A673 (cell line): ENCODE measurements around the gene WDR53. TPM values are rescaled to one million over a fixed set of nuclear protein-coding genes. Genes with fewer than 3 reads are reported as not detected.
"Not testable (repeated sequence)": the region's sequence is repeated elsewhere in the genome, so short reads cannot be mapped to it uniquely, and the experiment has no call there.

ENCODE experiments used
- BruUV-seq: library from RNA; stranded (reverse); fragments of 400-500 nt; replicated peaks from 2 replicates; lab custom pipeline; 2021; lab: Mats Ljungman, UMichigan
- CTCF ChIA-PET: fragments of 300-600 bp; sonication (Branson Sonifier 250); formaldehyde crosslinking; loops from one replicate; lab custom pipeline; 2022; ENCODE audit warnings: antibody characterized with exemption; lab: Charles Lee
- POLR2A ChIA-PET: fragments of 300-600 bp; sonication (Branson Sonifier 250); formaldehyde crosslinking; loops from one replicate; lab custom pipeline; 2022; ENCODE audit warnings: antibody characterized with exemption; ENCODE audit not compliant: low non-redundant PET; lab: Charles Lee
- DNase-seq: peaks from one replicate; pipeline ENCODE4 v3.0.0-alpha.2; 2015; ENCODE audit warnings: low spot score
- H3K27ac ChIP-seq: fragments of 200-600 bp; sonication (generic); 2 replicates; pipeline ENCODE4 v1.5.1; 2016; ENCODE audit warnings: mixed run types, low read depth, mild to moderate bottlenecking, mixed read lengths, antibody characterized with exemption, low read length; ENCODE audit not compliant: poor library complexity, severe bottlenecking
- H3K27me3 ChIP-seq: fragments of 200-600 bp; sonication (generic); replicated peaks from 2 replicates; pipeline ENCODE4 v1.6.1; 2017; ENCODE audit warnings: mixed run types, low read depth, mild to moderate bottlenecking, mixed read lengths, antibody characterized with exemption, low read length; ENCODE audit not compliant: insufficient read depth, poor library complexity
- H3K36me3 ChIP-seq: fragments of 200-600 bp; sonication (generic); 2 replicates; pipeline ENCODE4 v1.6.1; 2016; ENCODE audit warnings: mixed run types, mild to moderate bottlenecking, mixed read lengths, antibody characterized with exemption, low read length; ENCODE audit not compliant: insufficient read depth, poor library complexity, severe bottlenecking
- H3K4me1 ChIP-seq: fragments of 200-600 bp; sonication (generic); 2 replicates; pipeline ENCODE4 v1.6.1; 2017; ENCODE audit warnings: mixed run types, mild to moderate bottlenecking, mixed read lengths, antibody characterized with exemption, low read length; ENCODE audit not compliant: insufficient read depth, poor library complexity, severe bottlenecking
- H3K4me3 ChIP-seq: fragments of 200-600 bp; sonication (generic); 2 replicates; pipeline ENCODE4 v1.5.1; 2016; ENCODE audit warnings: low read depth, mixed run types, mild to moderate bottlenecking, mixed read lengths, low read length; ENCODE audit not compliant: poor library complexity, severe bottlenecking
- H3K9me3 ChIP-seq: fragments of 200-600 bp; sonication (generic); 2 replicates; pipeline ENCODE4 v1.6.1; 2016; ENCODE audit warnings: mixed run types, low read depth, mild to moderate bottlenecking, mixed read lengths, antibody characterized with exemption, low read length; ENCODE audit not compliant: poor library complexity, severe bottlenecking
- CTCF ChIP-seq: fragments of 300-800, 200-600 bp; sonication (generic); conservative IDR thresholded peaks from 2 replicates; pipeline ENCODE4 v1.5.1; 2017; ENCODE audit warnings: low read depth, mild to moderate bottlenecking, antibody characterized with exemption, low read length, moderate library complexity, mixed read lengths
- EZH2 ChIP-seq: fragments of 200-600 bp; sonication (generic); IDR thresholded peaks from 2 replicates; pipeline ENCODE4 v1.6.1; 2017; ENCODE audit warnings: borderline replicate concordance, low read depth, mild to moderate bottlenecking, mixed read lengths, antibody characterized with exemption, low read length; ENCODE audit not compliant: poor library complexity, severe bottlenecking
- intact Hi-C: fragments of 100-400 bp; cut with micrococcal nuclease; formaldehyde crosslinking; loops from one replicate; pipeline ENCODE4 v1.10.0; 2022; ENCODE audit not compliant: unreplicated experiment
- total RNA-seq: library from RNA; stranded (reverse); gene quantifications from 2 replicates; pipeline ENCODE4 v1.2.3, GENCODE V29; 2021

The WDR53 gene
- total RNA-seq, 1 experiment from 2014 or later = 23.1 TPM

- intact Hi-C loops = loop anchor here (10.0 kb wide), 3 partner anchors 342 to 582 kb away; partner anchors contain the start of gene NCBP2
- Histone ChIP-seq H3K4me1 (no peaks in the 10 kb centered on the region), H3K4me3 (no peak overlapping the region), H3K27ac (no peak overlapping the region), H3K36me3 (no peaks in the 10 kb centered on the region), H3K9me3 (no peaks in the 10 kb centered on the region), H3K27me3 (no peaks in the 10 kb centered on the region)
- TF ChIP-seq EZH2 = no peak
- POLR2A ChIA-PET = no interaction called here
- CTCF ChIA-PET = no interaction called here
- DNase-seq = no peak
- BruUV-seq = no TSS peak
Measured at GRCh38 chr3:196602673-196603072, 34.3 kb upstream of the WDR53 start.

GRCh38 chr3:196600359-196600758, 32.0 kb upstream of the WDR53 start:
- DNase-seq = no peak
- intact Hi-C loops = loop anchor here (10.0 kb wide), 3 partner anchors 344 to 584 kb away; partner anchors contain the start of gene NCBP2

GRCh38 chr3:196599734-196600128, 31.4 kb upstream of the WDR53 start:
- no peak for DNase-seq
- no peaks in the 10 kb centered on the region for H3K27me3 ChIP-seq
- H3K27ac ChIP-seq = no peak overlapping the region
- H3K4me1 ChIP-seq = no peaks in the 10 kb centered on the region
- H3K36me3 ChIP-seq = no peaks in the 10 kb centered on the region
- CTCF ChIA-PET = no interaction called here
- POLR2A ChIA-PET = no interaction called here
- H3K9me3 ChIP-seq = no peaks in the 10 kb centered on the region
- TF ChIP-seq EZH2 = no peak
- no peak for TF ChIP-seq CTCF
- no peak overlapping the region for H3K4me3 ChIP-seq
- intact Hi-C loops = loop anchor here (10.0 kb wide), 3 partner anchors 345 to 585 kb away; partner anchors contain the start of gene NCBP2
- BruUV-seq = no TSS peak

More at GRCh38 chr3:196600359-196600758, 32.0 kb upstream of the WDR53 start:
- no peak overlapping the region for H3K4me3 ChIP-seq
- H3K9me3 ChIP-seq = no peaks in the 10 kb centered on the region
- no TSS peak for BruUV-seq
- CTCF ChIA-PET = no interaction called here
- H3K36me3 ChIP-seq = no peaks in the 10 kb centered on the region
- POLR2A ChIA-PET = no interaction called here
- no peaks in the 10 kb centered on the region for H3K27me3 ChIP-seq
- no peaks in the 10 kb centered on the region for H3K4me1 ChIP-seq
- TF ChIP-seq CTCF = no peak
- no peak overlapping the region for H3K27ac ChIP-seq

- H3K36me3 ChIP-seq, intact Hi-C loops, H3K27ac ChIP-seq, H3K4me1 ChIP-seq, H3K4me3 ChIP-seq, POLR2A ChIA-PET, CTCF ChIA-PET, DNase-seq, H3K9me3 ChIP-seq, H3K27me3 ChIP-seq, BruUV-seq: not testable (repeated sequence)
Measured at GRCh38 chr3:196597971-196598733, 29.8 kb upstream of the WDR53 start.
